Gastroesophageal sphincter (tissue), 3 donors: Measurements from ENCODE around the gene KRTAP29-1.

Experiments
- EP300 ChIP-seq: sonication (generic); formaldehyde crosslinking; IDR thresholded peaks from one replicate; pipeline ENCODE4 v1.6.1; 2017; ENCODE audit warnings: antibody characterized with exemption, mild to moderate bottlenecking
- POLR2A ChIP-seq, 2 donors: fragments of 450-650 bp; IDR thresholded peaks; one replicate each; pipeline ENCODE4 v1.6.1; 2017; ENCODE audit warnings: antibody characterized with exemption in 2 of 2, mild to moderate bottlenecking in 2 of 2, moderate library complexity in 1 of 2
- TF ChIP-seq, protein P1 (sequence below), 4 experiments: fragments of 200-600 bp in 2 of 4; fragments of 450-650 bp in 2 of 4; sonication (generic) in 1 of 4; IDR thresholded peaks; one replicate each; pipeline ENCODE4 v1.5.1; 2017 to 2019; ENCODE audit warnings: antibody characterized with exemption in 4 of 4, mild to moderate bottlenecking in 2 of 4, moderate library complexity in 2 of 4

DNA sequence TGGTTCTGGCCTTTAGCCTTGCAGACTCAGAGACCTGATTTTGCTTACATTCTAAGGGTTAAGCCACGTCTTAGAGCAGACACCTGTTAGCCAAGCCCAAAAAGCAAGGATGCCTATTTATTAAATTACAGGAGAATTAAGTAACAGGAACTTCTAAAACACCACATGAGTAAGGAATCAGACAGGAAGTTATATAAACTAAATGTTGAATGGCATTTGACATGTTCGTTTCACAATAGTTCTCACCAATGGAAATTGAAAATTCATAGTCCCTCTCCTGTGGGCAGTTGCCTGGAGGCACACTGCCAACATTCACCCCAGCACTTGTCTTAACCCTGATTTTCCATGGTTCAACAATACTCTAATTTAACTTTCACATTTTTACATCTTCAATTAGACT, 18.1 kb downstream of the KRTAP29-1 start:
- TF ChIP-seq, protein P1, sequence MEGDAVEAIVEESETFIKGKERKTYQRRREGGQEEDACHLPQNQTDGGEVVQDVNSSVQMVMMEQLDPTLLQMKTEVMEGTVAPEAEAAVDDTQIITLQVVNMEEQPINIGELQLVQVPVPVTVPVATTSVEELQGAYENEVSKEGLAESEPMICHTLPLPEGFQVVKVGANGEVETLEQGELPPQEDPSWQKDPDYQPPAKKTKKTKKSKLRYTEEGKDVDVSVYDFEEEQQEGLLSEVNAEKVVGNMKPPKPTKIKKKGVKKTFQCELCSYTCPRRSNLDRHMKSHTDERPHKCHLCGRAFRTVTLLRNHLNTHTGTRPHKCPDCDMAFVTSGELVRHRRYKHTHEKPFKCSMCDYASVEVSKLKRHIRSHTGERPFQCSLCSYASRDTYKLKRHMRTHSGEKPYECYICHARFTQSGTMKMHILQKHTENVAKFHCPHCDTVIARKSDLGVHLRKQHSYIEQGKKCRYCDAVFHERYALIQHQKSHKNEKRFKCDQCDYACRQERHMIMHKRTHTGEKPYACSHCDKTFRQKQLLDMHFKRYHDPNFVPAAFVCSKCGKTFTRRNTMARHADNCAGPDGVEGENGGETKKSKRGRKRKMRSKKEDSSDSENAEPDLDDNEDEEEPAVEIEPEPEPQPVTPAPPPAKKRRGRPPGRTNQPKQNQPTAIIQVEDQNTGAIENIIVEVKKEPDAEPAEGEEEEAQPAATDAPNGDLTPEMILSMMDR (IDR thresholded peaks at IDR 0.05), result no peak
- no peak for TF ChIP-seq POLR2A (IDR thresholded peaks at IDR 0.05)
- no peak for TF ChIP-seq EP300
